DMS53 (cell line): ENCODE results near the gene FHL1.

Experiments used
- DNase-seq: peaks from one replicate; lab custom pipeline; 2025; lab: John Stamatoyannopoulos, UW

FHL1 gene

GRCh38 chrX:136255541-136255940, 108.2 kb downstream of the FHL1 start:
- no peak for DNase-seq

GRCh38 chrX:136256026-136256425, 108.7 kb downstream of the FHL1 start:
- no peak for DNase-seq

GRCh38 chrX:136258951-136259350, 111.6 kb downstream of the FHL1 start:
- no peak for DNase-seq

GRCh38 chrX:136259543-136259942, 112.2 kb downstream of the FHL1 start:
- DNase-seq, result no peak

- no peak for DNase-seq
Measured at GRCh38 chrX:136260776-136261175, 113.4 kb downstream of the FHL1 start.
